Measurements from ENCODE around the gene GUCY1A2.

GRCh38 chr11:106879029-106879428, 139.2 kb downstream of the GUCY1A2 start:
- TF ChIP-seq EZH2phosphoT487 (IDR thresholded peaks at IDR 0.05; ENCODE audit: insufficient read depth, low read depth) (no peak), EZH2 (IDR thresholded peaks at IDR 0.05; ENCODE audit: insufficient read depth, poor library complexity, severe bottlenecking) (no peak)

All from GM23248 (cell line).